ENCODE measurements around the gene NELFA. TPM values are rescaled to one million over a fixed set of nuclear protein-coding genes. Genes with fewer than 3 reads are reported as not detected.
"Not testable (repeated sequence)": the region's sequence is repeated elsewhere in the genome, so short reads cannot be mapped to it uniquely, and the experiment has no call there.

NELFA gene
- total and polyA plus RNA-seq, 2 donors, result 10.9 to 37.2 TPM

DNA sequence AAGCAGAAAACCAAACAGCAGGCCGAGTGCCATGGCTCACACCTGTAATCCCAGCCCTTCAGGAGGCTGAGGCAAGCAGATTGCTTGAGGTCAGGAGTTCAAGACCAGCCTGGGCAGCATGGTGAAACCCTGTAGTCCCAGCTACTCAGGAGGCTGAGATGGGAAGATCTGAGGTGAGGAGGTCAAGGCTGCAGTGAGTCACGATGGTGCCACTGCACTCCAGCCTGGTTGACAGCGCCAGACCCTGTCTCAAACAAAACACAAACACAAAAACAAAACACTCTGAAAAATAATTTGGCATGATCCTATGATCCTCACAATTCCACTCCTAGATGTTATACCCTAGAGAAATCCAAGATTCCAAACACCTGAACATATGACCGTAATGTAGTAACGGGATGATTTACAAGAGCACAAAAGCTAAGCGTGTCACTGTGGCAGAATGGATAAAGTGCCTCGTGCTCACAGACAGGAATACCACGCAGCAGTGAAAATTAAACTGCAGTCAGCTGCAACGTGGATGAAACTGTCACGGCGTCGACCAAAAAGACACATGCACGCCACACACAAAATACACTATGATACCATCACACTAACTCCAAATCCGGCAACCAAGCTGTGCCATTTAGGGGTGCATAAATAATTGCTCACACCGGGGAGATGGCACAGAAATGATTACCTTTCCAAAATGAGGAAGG is 1.7 kb downstream of the NELFA start:
- Histone ChIP-seq H3K36me3 (ENCODE audit: control insufficient read depth in 2 of 2, insufficient read depth in 2 of 2, low read length in 1 of 2) (peaks cover 14% of the 10 kb centered on the region in 2 donors), H3K9me3 (ENCODE audit: control insufficient read depth in 2 of 2, insufficient read depth in 1 of 2, low read length in 1 of 2) (no peaks in the 10 kb centered on the region), H3K4me1 (ENCODE audit: control insufficient read depth in 2 of 2, insufficient read depth in 2 of 2, low read length in 2 of 2) (peaks cover 11 to 16% of the 10 kb centered on the region in 2 donors), H3K27ac (ENCODE audit: low read depth in 1 of 2, low read length in 1 of 2) (no peak overlapping the region), H3K4me3 (ENCODE audit: low read length in 2 of 2) (peak overlapping the region; percentile 93), H3K27me3 (ENCODE audit: control insufficient read depth in 2 of 2, insufficient read depth in 1 of 2, low read length in 1 of 2) (peaks cover 0 to 22% of the 10 kb centered on the region in 2 donors)
- DNase-seq (ENCODE audit: low read depth in 6 of 9, low spot score in 9 of 9), result no peak
- WGBS, result 96% methylated on average over 15 of the region's 15 CpGs

- 99% methylated on average over 7 of the region's 7 CpGs for WGBS
- Histone ChIP-seq H3K4me1 (ENCODE audit: control insufficient read depth in 2 of 2, insufficient read depth in 2 of 2, low read length in 2 of 2) (peaks cover 11 to 16% of the 10 kb centered on the region in 2 donors), H3K36me3 (ENCODE audit: control insufficient read depth in 2 of 2, insufficient read depth in 2 of 2, low read length in 1 of 2) (peaks cover 14% of the 10 kb centered on the region in 2 donors), H3K27me3 (ENCODE audit: control insufficient read depth in 2 of 2, insufficient read depth in 1 of 2, low read length in 1 of 2) (peaks cover 0 to 16% of the 10 kb centered on the region in 2 donors), H3K4me3 (ENCODE audit: low read length in 2 of 2) (no peak overlapping the region), H3K9me3 (ENCODE audit: control insufficient read depth in 2 of 2, insufficient read depth in 1 of 2, low read length in 1 of 2) (no peaks in the 10 kb centered on the region), H3K27ac (ENCODE audit: low read depth in 1 of 2, low read length in 1 of 2) (no peak overlapping the region)
- no peak for DNase-seq (ENCODE audit: low read depth in 6 of 9, low spot score in 9 of 9)
These were observed 2.4 kb downstream of the NELFA start for GRCh38 chr4:2006367-2006766.

DNA sequence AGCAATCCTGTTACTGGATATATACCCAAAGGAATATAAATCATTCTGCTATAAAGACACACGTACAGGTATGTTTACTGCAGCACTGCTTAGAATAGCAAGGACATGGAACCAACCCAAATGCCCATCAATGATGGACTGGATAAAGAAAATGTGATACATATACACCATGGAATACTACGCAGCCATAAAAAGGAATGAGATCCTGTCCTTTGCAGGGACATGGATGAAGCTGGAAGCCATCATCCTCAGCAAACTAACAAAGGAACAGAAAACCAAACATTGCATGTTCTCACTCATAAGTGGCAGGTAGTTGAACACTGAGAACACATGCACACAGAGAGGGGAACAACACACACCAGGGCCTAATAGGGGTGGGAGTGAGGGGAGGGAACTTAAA is 5.4 kb downstream of the NELFA start:
- H3K27ac ChIP-seq (ENCODE audit: low read depth in 1 of 2, low read length in 1 of 2); H3K4me1 ChIP-seq (ENCODE audit: control insufficient read depth in 2 of 2, insufficient read depth in 2 of 2, low read length in 2 of 2); DNase-seq (ENCODE audit: low read depth in 6 of 9, low spot score in 9 of 9); H3K27me3 ChIP-seq (ENCODE audit: control insufficient read depth in 2 of 2, insufficient read depth in 1 of 2, low read length in 1 of 2); H3K9me3 ChIP-seq (ENCODE audit: control insufficient read depth in 2 of 2, insufficient read depth in 1 of 2, low read length in 1 of 2); H3K4me3 ChIP-seq (ENCODE audit: low read length in 2 of 2): not testable (repeated sequence)
- WGBS, result 99% methylated on average over 2 of the region's 2 CpGs
- peaks cover 14% of the 10 kb centered on the region in 2 donors for H3K36me3 ChIP-seq (ENCODE audit: control insufficient read depth in 2 of 2, insufficient read depth in 2 of 2, low read length in 1 of 2)

- not testable (repeated sequence) for H3K4me1 ChIP-seq (ENCODE audit: control insufficient read depth in 2 of 2, insufficient read depth in 2 of 2, low read length in 2 of 2); H3K27ac ChIP-seq (ENCODE audit: low read depth in 1 of 2, low read length in 1 of 2); DNase-seq (ENCODE audit: low read depth in 6 of 9, low spot score in 9 of 9); H3K27me3 ChIP-seq (ENCODE audit: control insufficient read depth in 2 of 2, insufficient read depth in 1 of 2, low read length in 1 of 2); H3K4me3 ChIP-seq (ENCODE audit: low read length in 2 of 2)
- Histone ChIP-seq H3K36me3 (ENCODE audit: control insufficient read depth in 2 of 2, insufficient read depth in 2 of 2, low read length in 1 of 2) (peaks cover 10 to 11% of the 10 kb centered on the region in 2 donors), H3K9me3 (ENCODE audit: control insufficient read depth in 2 of 2, insufficient read depth in 1 of 2, low read length in 1 of 2) (peaks cover 2 to 10% of the 10 kb centered on the region in 2 donors)
- WGBS, result 98% methylated on average over 4 of the region's 4 CpGs
These were observed 9.5 kb downstream of the NELFA start for GRCh38 chr4:1999308-1999707.

- H3K27ac ChIP-seq (ENCODE audit: low read depth in 1 of 2, low read length in 1 of 2), result no peak overlapping the region
- no peaks in the 10 kb centered on the region for H3K27me3 ChIP-seq (ENCODE audit: control insufficient read depth in 2 of 2, insufficient read depth in 1 of 2, low read length in 1 of 2)
- peaks cover 2 to 10% of the 10 kb centered on the region in 2 donors for H3K9me3 ChIP-seq (ENCODE audit: control insufficient read depth in 2 of 2, insufficient read depth in 1 of 2, low read length in 1 of 2)
- WGBS, result 97% methylated on average over 7 of the region's 7 CpGs
- DNase-seq (ENCODE audit: low read depth in 6 of 9, low spot score in 9 of 9), result no peak
- H3K36me3 ChIP-seq (ENCODE audit: control insufficient read depth in 2 of 2, insufficient read depth in 2 of 2, low read length in 1 of 2), result peaks cover 4 to 7% of the 10 kb centered on the region in 2 donors
- H3K4me3 ChIP-seq (ENCODE audit: low read length in 2 of 2), result no peak overlapping the region
- H3K4me1 ChIP-seq (ENCODE audit: control insufficient read depth in 2 of 2, insufficient read depth in 2 of 2, low read length in 2 of 2), result no peaks in the 10 kb centered on the region
These were observed 10.5 kb downstream of the NELFA start for GRCh38 chr4:1998296-1998695.

GRCh38 chr4:1997712-1998111 is 11.1 kb downstream of the NELFA start:
- Histone ChIP-seq H3K9me3 (ENCODE audit: control insufficient read depth in 2 of 2, insufficient read depth in 1 of 2, low read length in 1 of 2) (peaks cover 2 to 10% of the 10 kb centered on the region in 2 donors), H3K4me1 (ENCODE audit: control insufficient read depth in 2 of 2, insufficient read depth in 2 of 2, low read length in 2 of 2) (no peaks in the 10 kb centered on the region), H3K36me3 (ENCODE audit: control insufficient read depth in 2 of 2, insufficient read depth in 2 of 2, low read length in 1 of 2) (peaks cover 3 to 7% of the 10 kb centered on the region in 2 donors), H3K27me3 (ENCODE audit: control insufficient read depth in 2 of 2, insufficient read depth in 1 of 2, low read length in 1 of 2) (no peaks in the 10 kb centered on the region), H3K4me3 (ENCODE audit: low read length in 2 of 2) (no peak overlapping the region), H3K27ac (ENCODE audit: low read depth in 1 of 2, low read length in 1 of 2) (no peak overlapping the region)
- no peak for DNase-seq (ENCODE audit: low read depth in 6 of 9, low spot score in 9 of 9)
- WGBS, result 97% methylated on average over 4 of the region's 4 CpGs

- Histone ChIP-seq H3K9me3 (ENCODE audit: control insufficient read depth in 2 of 2, insufficient read depth in 1 of 2, low read length in 1 of 2) (peaks cover 2 to 10% of the 10 kb centered on the region in 2 donors), H3K4me1 (ENCODE audit: control insufficient read depth in 2 of 2, insufficient read depth in 2 of 2, low read length in 2 of 2) (no peaks in the 10 kb centered on the region), H3K27ac (ENCODE audit: low read depth in 1 of 2, low read length in 1 of 2) (no peak overlapping the region), H3K36me3 (ENCODE audit: control insufficient read depth in 2 of 2, insufficient read depth in 2 of 2, low read length in 1 of 2) (peaks cover 5 to 8% of the 10 kb centered on the region in 2 donors), H3K27me3 (ENCODE audit: control insufficient read depth in 2 of 2, insufficient read depth in 1 of 2, low read length in 1 of 2) (no peaks in the 10 kb centered on the region), H3K4me3 (ENCODE audit: low read length in 2 of 2) (no peak overlapping the region)
- DNase-seq (ENCODE audit: low read depth in 6 of 9, low spot score in 9 of 9), result no peak
- 83% methylated on average over 3 of the region's 3 CpGs for WGBS
These were observed 11.7 kb downstream of the NELFA start for GRCh38 chr4:1996866-1997611.

- 92% methylated on average over 1 of the region's 1 CpG for WGBS
- H3K27me3 ChIP-seq (ENCODE audit: control insufficient read depth in 2 of 2, insufficient read depth in 1 of 2, low read length in 1 of 2), result no peaks in the 10 kb centered on the region
- no peak for DNase-seq (ENCODE audit: low read depth in 6 of 9, low spot score in 9 of 9)
- no peak overlapping the region for H3K27ac ChIP-seq (ENCODE audit: low read depth in 1 of 2, low read length in 1 of 2)
- no peaks in the 10 kb centered on the region for H3K4me1 ChIP-seq (ENCODE audit: control insufficient read depth in 2 of 2, insufficient read depth in 2 of 2, low read length in 2 of 2)
- peaks cover 2 to 10% of the 10 kb centered on the region in 2 donors for H3K9me3 ChIP-seq (ENCODE audit: control insufficient read depth in 2 of 2, insufficient read depth in 1 of 2, low read length in 1 of 2)
- H3K36me3 ChIP-seq (ENCODE audit: control insufficient read depth in 2 of 2, insufficient read depth in 2 of 2, low read length in 1 of 2), result peaks cover 21 to 28% of the 10 kb centered on the region in 2 donors
- no peak overlapping the region for H3K4me3 ChIP-seq (ENCODE audit: low read length in 2 of 2)
These were observed 13.8 kb downstream of the NELFA start for GRCh38 chr4:1994938-1995337.
